Kidney (tissue), 14 donors: Measurements from ENCODE around the gene ZBTB40. TPM values are rescaled to one million over a fixed set of nuclear protein-coding genes. Genes with fewer than 3 reads are reported as not detected.

ENCODE experiments used
- DNase-seq, 5 donors: peaks; one replicate each; pipeline ENCODE4 v3.0.0-alpha.2; 2013 to 2020
- FAIRE-seq: peaks from 2 replicates; lab custom pipeline; 2012; peaks lifted over from hg19 to GRCh38; lab: Jason Lieb, UNC
- H3K27ac ChIP-seq, 2 donors: one replicate each; pipeline ENCODE4 v1.7.0; 2013; ENCODE audit warnings: low read depth in 2 of 2, low read length in 2 of 2, inconsistent platforms in 1 of 2
- H3K27me3 ChIP-seq: one replicate; pipeline ENCODE4 v1.7.1; 2013; ENCODE audit warnings: low read length, inconsistent platforms; ENCODE audit not compliant: control insufficient read depth, insufficient read depth
- H3K36me3 ChIP-seq, 3 donors: one replicate each; pipeline versions ENCODE4 v1.7.0 to v1.7.1; 2013; ENCODE audit warnings: low read length in 3 of 3, control low read depth in 1 of 3, inconsistent platforms in 1 of 3; ENCODE audit not compliant: insufficient read depth in 3 of 3, control insufficient read depth in 2 of 3
- H3K4me1 ChIP-seq, 3 donors: one replicate each; pipeline versions ENCODE4 v1.7.0 to v1.7.1; 2013; ENCODE audit warnings: low read length in 3 of 3, inconsistent platforms in 1 of 3, low read depth in 1 of 3; ENCODE audit not compliant: control insufficient read depth in 2 of 3, insufficient read depth in 2 of 3
- H3K4me3 ChIP-seq, 3 donors: one replicate each; pipeline versions ENCODE4 v1.7.0 to v1.8.1; 2013; ENCODE audit warnings: low read length in 3 of 3, control low read depth in 1 of 3, inconsistent platforms in 1 of 3
- H3K9ac ChIP-seq, 3 donors: one replicate each; pipeline versions ENCODE4 v1.7.0 to v1.7.1; 2013; ENCODE audit warnings: low read length in 3 of 3, control low read depth in 1 of 3, inconsistent platforms in 1 of 3
- H3K9me3 ChIP-seq, 3 donors: one replicate each; pipeline versions ENCODE4 v1.7.0 to v1.7.1; 2013; ENCODE audit warnings: low read length in 3 of 3, control low read depth in 1 of 3, inconsistent platforms in 1 of 3; ENCODE audit not compliant: control insufficient read depth in 2 of 3, insufficient read depth in 1 of 3
- CTCF ChIP-seq: IDR thresholded peaks from 3 replicates; pipeline ENCODE4 v1.5.1; 2012; ENCODE audit warnings: mild to moderate bottlenecking, moderate library complexity, borderline replicate concordance; ENCODE audit not compliant: insufficient read depth; ENCODE audit errors: extremely low read depth
- intact Hi-C: fragments of 100-400 bp; cut with DNase I; formaldehyde crosslinking; loops from one replicate; pipeline ENCODE4 v1.11.1; 2022
- polyA plus RNA-seq: library from polyadenylated mRNA; stranded (reverse); fragments of 350-450 nt; fragmentation: Illumina TruSeq; extraction: RNeasy Lipid Tissue Mini Kit (QIAGEN cat#74804); gene quantifications from one replicate; pipeline ENCODE4 v1.2.3, GENCODE V29; 2014; ENCODE audit warnings: low read depth, low replicate concordance; ENCODE audit not compliant: insufficient read depth
- total RNA-seq: library from RNA; stranded (reverse); fragmentation: NEBNext Ultra II Directional; extraction: Animal tissue kit (Norgen Biotek cat#: 25700); gene quantifications from one replicate; pipeline ENCODE4 v1.2.1, GENCODE V29; 2021
- donor health status: control.
- donor health status: control.
- donor health status: control.
- donor health status: control.
- donor health status: control.
- donor health status: DM: yes; HTN: yes; CAD: no.
- donor health status: Normal renal cell carcinoma (clear cell type).

Gene ZBTB40
- total and polyA plus RNA-seq, 2 donors from 2014 or later, result 4.3 to 17.4 TPM

GRCh38 chr1:22536506-22536905 is 84.9 kb downstream of the ZBTB40 start:
- FAIRE-seq (no peak), DNase-seq (no peak)
- H3K27me3 ChIP-seq, result no peaks in the 10 kb centered on the region
- H3K9ac ChIP-seq, result no peak overlapping the region
- intact Hi-C loops, result no loop called here
- no peak for TF ChIP-seq CTCF
- no peak overlapping the region for H3K4me3 ChIP-seq
- no peak overlapping the region for H3K27ac ChIP-seq
- no peaks in the 10 kb centered on the region for H3K4me1 ChIP-seq
- peaks cover 0 to 2% (median 0%) of the 10 kb centered on the region in 3 donors for H3K36me3 ChIP-seq
- H3K9me3 ChIP-seq, result no peaks in the 10 kb centered on the region

- no peak for TF ChIP-seq CTCF
- no peaks in the 10 kb centered on the region for H3K9me3 ChIP-seq
- DNase-seq (peak in 1 of 5 donors; percentile 37), FAIRE-seq (no peak)
- H3K36me3 ChIP-seq, result peaks cover 0 to 2% (median 0%) of the 10 kb centered on the region in 3 donors
- no peak overlapping the region for H3K4me3 ChIP-seq
- H3K27me3 ChIP-seq, result no peaks in the 10 kb centered on the region
- no peak overlapping the region for H3K27ac ChIP-seq
- H3K4me1 ChIP-seq, result no peaks in the 10 kb centered on the region
- intact Hi-C loops, result no loop called here
- no peak overlapping the region for H3K9ac ChIP-seq
Observed at GRCh38 chr1:22537441-22538139, 85.9 kb downstream of the ZBTB40 start.

- intact Hi-C loops, result no loop called here
- FAIRE-seq, result no peak
- H3K4me1 ChIP-seq, result no peaks in the 10 kb centered on the region
Observed at GRCh38 chr1:22539510-22540118, 88.0 kb downstream of the ZBTB40 start.

More at GRCh38 chr1:22539510-22540118, 88.0 kb downstream of the ZBTB40 start:
- DNase-seq, result no peak
- Histone ChIP-seq H3K36me3 (no peaks in the 10 kb centered on the region), H3K9me3 (no peaks in the 10 kb centered on the region), H3K27ac (no peak overlapping the region), H3K4me3 (no peak overlapping the region), H3K9ac (no peak overlapping the region), H3K27me3 (no peaks in the 10 kb centered on the region)
- TF ChIP-seq CTCF, result no peak
